NOMO-1 treated with DMSO at 0.1 percent for 48 hours (cell line): ENCODE measurements around the gene CDKL4.
A peak's percentile ranks its signal among the peaks of the same experiment; 100 is the strongest.
"Not testable (repeated sequence)": the region's sequence is repeated elsewhere in the genome, so short reads cannot be mapped to it uniquely, and the experiment has no call there.

Source experiments
- DNase-seq: peaks from one replicate; lab custom pipeline; 2025; ENCODE audit not compliant: unreplicated experiment; lab: John Stamatoyannopoulos, UW

Gene CDKL4

DNA sequence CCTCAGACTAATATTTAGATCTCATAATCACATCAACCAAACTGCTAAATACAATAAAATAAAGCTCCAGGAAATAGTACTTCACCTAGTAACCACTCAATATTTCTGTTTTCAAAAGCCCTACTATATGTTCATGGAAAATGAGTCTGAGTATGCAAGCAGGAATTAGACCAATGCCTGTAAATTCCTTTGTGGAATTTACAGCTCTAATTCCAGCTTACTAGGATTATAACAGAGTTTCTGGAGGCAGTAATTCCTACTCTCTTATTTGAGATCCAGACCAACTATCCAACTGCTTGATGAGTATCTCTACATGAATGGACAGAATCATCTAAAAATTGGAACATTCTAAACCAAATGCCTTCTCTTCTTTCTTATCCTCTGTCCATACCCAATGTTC is 11.6 kb downstream of the CDKL4 start:
- no peak for DNase-seq

DNA sequence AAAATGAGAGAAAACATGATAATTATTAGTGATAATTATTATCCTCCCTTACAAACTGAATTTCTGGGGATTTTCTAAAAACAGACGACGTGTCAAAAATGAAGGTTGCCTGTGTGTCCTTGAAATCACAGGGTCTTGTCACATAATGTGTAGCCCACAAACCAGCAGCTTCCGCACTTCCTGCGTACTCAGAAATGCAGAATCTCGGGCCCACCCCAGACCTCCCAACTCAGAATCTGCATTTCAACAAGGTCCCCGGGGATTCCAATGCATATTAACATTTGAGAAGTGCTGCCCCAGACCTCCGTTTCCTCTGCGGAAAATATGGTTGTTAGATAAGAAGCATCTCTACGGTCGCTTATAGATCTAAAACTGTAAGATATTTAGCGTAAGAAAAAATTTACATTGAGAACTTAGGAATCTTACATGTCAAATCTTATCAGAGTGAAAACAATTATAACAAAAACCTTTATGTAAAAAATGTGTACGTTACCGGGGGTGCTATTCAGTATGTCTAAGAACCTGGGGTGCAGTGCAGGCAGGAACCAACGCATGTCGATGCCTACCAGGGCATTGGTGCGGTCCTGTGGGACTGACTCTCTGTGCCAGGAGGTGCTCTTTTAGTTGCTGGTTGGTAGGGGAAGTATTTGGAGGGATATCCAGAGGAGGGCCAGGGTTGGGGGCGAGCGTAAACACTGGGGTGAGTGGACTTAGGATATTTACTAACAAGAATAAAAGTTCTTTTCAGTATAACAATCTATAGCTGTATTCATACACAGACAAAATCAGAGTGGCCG is 15.2 kb downstream of the CDKL4 start:
- DNase-seq: no peak

DNA sequence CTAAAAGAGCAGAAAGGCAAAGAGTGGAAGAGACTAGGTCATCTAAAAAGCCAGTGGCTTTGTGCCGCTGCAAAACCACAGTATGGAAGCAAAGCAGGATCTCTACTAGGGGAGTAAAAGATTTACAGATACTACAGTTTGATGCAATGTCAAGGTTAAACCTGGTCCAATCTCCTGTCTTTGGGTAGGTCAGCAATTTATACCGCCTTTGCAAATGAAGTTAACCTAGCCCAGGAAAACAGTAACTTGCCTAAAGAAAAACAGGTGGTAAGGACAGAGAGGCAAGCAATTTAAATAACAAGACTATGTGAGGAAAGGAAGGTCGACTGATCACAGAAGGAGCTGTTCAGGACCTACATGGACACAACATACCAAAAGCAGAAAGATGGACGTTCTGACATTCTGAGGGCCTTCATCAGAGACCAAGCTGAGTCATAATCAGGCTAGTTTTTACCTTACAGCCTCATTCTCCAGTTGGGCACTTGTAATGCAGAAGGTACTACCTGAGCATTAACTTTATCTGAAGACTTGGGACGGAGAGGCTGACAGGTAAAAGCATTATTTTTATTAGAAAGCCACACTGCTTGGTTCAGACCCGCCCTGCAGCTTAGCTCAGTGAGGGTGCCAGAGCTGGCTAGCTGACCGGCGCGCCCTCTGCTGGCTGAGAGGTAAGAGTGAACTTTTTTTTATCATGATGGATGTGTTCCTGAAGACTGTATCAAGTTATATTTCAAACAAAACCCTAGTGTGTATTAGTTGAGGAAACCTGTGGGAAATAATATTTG is 15.9 kb downstream of the CDKL4 start:
- peak; percentile 52 for DNase-seq

DNA sequence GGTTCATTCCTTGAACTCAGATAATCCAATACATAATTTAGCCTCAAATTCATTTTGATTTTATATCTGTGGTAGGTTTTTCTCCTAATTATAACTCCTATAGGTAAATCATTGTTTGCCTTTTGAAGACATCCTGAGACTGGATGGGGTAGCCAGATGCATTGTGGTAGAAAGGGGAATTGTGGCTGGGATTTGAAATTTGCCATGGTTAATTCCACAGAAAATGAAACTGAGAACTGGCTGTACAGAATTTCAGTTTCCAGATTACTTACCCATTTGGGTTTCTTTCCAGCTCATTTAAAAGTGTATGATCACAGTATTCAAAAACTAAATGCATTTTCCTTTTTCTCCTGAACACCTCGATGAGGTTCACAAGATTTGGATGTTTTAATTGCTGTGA is 18.2 kb downstream of the CDKL4 start:
- DNase-seq: no peak

DNA sequence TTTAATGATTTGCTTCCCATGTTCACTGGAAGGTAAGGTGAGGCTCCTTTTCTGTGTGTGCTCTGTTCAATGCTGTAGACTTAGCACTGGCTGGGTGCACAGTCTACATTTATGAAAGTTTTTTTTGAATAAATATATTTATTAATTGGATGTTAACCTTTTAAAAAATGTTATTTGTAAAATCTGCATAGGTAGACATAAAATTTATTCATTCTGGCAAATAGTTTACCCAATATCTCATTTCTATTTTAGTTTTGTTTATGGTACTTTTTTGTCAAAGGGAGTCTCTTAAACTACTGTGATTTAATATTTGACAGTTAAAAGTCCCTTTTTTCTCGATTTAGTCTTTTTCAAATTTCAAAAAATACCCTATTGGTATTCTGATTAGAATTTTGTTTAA is 19.9 kb downstream of the CDKL4 start:
- no peak for DNase-seq

DNA sequence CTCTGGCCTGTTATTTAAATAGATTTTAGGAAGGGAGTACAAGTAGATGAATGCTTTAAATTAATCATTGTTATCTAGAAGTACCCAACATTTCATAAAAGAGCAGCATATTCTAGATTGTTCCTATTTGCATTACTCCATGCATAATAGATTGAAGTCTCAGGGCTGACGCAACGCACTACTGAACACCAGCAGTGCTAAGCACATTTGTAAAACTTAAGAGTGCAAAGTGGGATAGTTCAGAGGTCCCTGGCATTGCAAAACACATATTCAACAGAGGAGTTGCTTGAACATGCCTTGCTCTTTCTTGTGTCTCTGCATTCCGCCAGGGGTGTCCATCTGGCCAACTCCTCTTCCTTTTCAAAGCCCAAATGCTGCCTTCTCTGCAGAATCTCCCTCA is 22.3 kb downstream of the CDKL4 start:
- no peak for DNase-seq

DNA sequence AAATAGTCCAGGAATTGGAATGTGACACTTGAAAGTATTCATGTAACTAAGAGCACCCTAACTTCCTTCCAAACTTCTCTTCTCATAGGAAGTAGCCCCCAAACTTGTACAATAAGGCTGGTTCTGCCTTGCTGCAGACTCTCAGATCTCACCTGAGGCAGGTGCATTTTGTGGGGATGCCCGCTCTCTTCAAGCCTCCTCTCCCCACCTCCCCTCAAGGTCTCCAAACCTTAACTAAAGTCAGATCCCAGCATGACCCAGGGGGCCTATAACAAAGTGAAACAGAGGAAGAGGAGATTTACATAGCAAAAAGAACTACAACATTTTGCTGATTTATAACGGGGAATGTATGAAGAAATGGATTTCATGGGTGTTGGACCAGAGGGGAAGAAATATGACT is 23.6 kb downstream of the CDKL4 start:
- DNase-seq: no peak

DNA sequence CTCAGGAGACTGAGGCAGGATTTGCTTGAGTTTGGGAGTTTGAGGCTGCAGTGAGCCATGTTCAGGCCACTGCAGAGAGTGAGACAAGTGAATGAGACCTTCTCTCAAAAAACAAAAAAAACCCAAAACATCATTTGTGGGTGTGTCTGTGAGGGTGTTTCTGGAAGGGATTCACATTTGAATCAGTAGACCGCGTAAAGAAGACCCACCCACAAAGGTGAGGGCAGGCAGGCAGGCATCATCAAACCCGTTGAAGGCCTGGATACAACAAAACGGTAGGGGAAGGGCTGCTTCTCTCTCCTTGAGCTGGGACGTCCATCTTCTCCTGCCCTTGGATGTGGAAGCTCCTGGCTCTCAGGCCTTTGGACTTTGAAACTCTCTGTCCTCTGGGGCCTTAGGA is 25.4 kb downstream of the CDKL4 start:
- no peak for DNase-seq

DNA sequence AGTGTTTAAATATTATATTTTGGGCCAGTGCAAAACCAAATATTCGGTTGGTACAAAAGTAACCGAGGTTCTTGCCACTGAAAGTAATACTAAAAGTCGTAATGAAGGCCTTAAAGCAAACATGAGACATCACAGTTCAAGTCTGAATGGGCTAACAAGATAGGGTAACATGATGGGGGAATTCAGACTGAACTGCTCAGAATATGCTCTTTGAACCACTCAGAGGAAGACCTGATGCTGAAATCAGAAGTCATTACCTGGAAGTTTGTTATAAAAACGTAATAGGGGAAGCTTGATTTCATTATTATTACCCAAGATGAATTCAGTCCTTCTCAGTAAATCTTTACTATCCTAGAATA is 26.6 kb downstream of the CDKL4 start:
- no peak for DNase-seq

DNA sequence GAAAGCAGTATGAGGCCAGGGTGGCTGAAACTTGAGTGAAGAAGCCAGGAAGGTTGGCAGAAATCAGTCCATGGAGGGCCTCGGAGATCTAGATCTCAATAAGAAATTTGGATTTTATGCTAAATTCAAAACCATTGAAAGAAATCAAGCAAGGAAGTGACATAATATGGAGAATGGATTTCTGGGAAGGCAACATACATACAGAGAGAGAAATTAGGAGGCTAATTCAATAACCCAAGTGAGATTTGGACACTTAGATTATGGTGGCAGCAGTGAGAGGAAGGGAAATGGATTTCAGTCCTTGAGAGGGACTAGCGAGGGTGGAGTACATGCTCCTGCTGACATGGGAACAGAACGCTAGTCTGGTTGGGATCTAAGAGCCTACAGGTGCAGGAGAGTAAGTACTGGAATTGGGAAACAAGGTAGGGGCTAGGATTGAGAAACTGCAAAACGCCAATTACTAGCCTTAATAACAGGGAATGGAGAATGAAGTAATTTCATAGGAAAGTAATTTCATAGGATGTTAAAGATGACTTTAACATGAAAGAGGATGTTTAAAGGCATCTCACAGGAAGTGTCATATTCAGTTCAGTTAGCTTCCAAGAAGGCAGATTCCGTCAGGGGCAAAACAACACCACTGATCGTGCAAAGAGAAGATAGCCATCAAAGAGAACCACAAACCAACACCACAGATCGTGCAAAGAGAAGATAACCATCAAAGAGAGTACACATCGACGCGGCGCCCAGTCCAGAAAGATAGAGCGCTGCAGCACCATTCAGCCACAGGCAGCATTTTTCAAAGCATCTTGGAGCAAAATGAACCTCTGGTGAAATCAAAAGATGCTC is 27.2 kb downstream of the CDKL4 start:
- DNase-seq: no peak

DNA sequence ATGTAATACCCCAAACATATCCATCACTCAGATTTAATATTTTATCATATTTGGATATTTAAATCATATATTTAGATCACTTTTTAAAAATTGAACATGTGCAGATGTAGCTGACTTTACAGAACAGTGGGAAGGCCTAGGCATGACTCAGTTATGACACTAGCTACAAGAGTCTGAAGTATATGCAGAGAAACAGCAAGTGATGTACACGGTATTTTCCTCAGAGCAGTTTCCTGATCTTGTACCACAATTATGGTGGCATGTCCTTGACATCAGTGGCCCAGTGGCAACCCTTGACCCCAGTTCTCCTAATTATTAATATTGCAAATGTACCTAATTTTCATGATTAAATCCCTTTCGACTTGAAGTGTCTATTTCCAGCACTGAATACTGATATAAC is 28.2 kb downstream of the CDKL4 start:
- no peak for DNase-seq

DNA sequence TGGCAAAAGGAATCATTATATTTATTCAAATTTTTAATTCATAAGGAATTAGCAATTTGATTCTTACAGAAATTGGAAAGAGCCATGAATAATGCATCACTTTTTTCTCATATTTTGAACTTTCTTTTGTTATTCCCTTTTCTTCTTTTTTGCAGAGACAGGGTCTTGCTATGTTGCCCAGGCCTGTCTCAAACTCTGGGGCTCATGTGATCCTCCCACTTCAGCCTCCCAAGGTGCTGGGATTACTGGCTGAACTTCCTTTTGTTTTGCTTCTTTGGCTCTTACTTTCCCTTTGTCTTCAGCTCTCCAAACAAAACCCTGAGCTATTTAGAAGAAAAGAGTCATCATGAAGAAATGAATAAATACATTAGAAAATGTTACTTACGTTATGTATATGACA is 30.8 kb downstream of the CDKL4 start:
- no peak for DNase-seq

DNA sequence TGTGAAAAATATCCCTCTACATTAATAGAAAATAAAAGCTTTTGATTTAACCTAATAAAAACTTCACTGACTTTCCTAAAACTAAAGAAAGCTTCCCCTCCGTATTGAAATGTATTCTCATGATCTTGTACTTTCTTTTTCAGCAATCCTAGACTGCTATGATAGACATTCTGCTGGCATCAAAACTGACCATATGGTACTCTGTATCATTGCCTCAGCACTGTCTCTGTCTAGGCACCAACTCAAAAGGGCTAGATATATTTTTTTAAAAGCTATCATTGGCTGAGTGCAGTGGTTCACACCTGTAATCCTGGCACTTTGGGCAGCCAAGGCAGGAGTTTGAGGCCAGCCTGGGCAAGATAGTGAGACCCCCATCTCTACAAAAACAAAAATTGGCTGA is 32.9 kb downstream of the CDKL4 start:
- no peak for DNase-seq

DNA sequence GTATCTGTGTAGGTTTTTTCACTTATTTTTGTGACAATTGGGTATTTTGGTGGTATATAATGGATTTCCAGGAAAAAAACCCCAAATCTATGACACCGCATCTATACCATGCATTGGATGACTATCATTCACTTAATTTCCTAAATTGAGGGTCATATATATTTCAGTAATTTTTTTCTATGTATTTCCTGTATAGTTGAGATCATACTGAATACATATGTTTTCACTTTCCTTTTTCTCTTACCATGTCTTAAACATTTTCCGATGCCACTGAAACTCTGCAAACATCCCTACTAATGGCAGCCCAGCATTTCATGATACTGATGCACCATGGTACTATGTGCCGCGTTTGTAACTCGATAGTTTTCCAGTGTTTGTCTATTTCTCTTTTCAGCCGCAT is 40.4 kb downstream of the CDKL4 start:
- no peak for DNase-seq

DNA sequence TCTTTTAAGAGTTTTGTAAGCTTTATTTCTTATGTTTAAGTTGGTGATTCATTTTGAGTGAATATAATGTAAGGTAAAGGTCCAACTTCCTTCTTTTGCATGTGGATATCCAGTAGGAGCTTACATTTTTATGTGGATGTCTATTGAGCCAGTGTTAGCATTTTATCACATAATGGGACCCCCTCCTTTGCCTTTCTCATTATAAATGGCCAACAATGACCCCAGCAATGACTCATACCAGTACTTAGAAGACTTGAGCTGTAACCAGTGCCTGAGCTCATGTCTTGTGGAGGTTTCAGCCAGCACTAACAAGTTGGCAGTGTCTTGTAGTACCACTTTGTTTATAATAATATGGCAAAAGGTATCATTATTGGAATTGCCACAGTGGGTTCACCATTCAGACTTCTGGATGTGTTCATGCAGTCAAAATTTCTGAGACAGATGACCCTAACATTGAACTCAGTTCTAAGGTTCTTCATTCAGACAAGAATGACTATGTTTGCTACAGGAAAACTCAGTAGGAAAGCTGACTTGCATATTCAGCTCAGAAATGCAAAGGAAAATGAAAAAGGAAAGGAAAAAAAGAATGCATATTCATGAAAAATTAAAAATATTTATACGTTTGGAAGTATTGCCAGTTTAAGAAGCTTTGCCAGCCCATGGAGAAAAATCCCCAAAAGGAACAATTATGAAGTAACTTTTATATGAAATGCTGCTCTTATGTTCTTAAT is 41.0 kb downstream of the CDKL4 start:
- no peak for DNase-seq

DNA sequence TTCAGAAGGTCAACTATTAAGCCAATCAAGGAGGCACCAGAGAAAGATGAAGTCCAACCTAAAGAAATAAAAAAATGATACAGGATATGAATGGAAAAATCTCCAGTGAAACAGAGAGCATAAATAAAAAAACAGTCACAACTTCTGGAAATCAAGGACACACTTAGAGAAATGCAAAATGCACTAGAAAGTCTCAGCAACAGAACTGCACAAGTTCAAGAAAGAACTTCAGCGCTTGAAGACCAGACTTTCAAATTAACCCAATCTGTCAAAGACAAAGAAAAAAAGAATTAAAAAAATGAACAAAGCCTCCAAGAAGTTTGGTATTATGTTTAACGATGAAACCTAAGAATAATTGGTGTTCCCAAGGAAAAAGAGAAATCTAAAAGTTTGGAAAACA is 46.8 kb downstream of the CDKL4 start:
- DNase-seq: not testable (repeated sequence)

DNA sequence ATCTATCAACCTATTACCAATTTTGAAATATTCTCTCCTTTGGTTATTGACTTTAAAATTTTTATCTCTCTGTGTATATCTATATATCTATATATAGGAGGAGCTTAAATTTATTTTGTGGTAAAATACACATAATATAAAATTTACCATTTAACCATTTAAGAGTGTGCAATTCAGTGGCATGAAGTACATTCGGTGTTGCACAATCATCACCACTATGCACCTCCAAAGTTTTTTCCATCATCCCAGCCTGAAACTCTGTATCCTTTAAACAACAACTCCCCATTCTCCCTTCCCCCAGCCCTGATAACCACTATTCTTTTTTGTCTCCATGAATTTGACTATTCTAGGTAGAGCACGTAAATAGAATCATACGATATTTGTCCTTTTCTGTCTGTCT is 49.1 kb downstream of the CDKL4 start:
- no peak for DNase-seq

DNA sequence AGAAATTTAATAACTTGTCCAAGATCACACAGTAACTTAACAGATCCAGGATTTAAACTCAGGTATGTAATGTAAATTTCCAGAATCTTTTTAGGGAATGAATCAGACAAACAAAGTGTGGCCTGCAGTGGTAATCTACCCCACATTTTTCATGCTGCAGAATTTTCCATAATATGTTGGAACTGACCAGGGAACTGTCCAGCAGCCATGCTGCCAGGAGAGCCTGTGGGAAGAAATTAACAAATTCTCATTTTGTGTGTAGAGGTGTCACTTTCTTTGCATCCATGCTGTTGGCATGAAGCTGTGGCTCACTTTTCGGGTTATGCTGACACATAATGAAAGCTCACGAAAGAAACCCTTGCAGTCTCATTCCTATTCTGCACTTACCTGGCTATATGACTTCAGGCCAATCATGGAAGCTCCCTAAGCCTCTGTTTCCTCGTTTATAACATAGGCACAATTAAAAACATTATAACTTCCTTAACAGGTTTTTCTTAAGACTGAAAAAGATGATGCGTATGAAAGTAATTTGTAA is 54.7 kb downstream of the CDKL4 start:
- DNase-seq: no peak

DNA sequence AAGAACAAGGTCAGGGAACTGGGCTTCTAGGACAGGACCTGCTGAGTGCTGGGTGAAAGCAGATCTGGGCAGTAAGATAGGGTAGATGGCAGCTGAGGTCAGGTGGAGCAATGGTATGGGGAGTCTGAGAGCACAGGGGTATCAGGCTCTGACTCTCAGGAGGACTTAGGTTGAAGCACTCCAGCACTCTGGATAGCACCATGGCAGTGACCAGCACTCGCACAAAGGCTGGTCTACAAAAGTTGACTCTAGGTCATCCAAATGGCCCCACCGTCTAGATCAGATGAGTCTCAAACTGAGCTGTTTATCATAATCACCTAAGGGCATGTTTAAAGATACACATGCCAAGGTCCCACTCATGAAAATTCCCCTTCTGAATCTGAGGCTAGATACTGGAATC is 60.1 kb downstream of the CDKL4 start:
- no peak for DNase-seq

DNA sequence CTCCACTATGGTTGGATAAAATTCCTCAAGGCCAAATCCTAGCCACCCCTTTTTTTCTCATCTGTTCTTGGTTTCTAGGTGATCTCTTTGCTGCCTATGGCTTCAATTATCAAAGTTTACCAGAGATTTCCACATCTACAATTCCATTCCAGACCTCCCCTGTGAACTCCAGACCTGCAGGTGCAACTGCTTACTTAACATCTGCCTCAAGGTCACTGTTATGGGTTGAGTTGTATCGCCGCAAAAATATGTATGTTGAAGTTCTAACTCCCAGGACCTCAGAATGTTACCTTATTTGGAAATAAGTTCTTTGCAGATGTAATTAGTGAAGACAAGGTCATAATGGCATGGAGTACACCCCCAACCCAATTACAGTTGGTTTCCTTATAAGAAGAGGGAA is 62.5 kb downstream of the CDKL4 start:
- no peak for DNase-seq
